Bronchial epithelial cell (primary cell): ENCODE measurements around the gene MTMR12. TPM values are rescaled to one million over a fixed set of nuclear protein-coding genes. Genes with fewer than 3 reads are reported as not detected.

ENCODE experiments used
- DNase-seq: peaks from one replicate; pipeline ENCODE4 v3.0.0-alpha.2; 2010; ENCODE audit warnings: low read depth
- FAIRE-seq: peaks from 2 replicates; lab custom pipeline; 2011; peaks lifted over from hg19 to GRCh38; lab: Jason Lieb, UNC
- H3K27me3 ChIP-seq: 2 replicates; pipeline ENCODE4 v1.5.1; 2011; ENCODE audit warnings: low read length; ENCODE audit not compliant: control insufficient read depth, insufficient read depth
- H3K36me3 ChIP-seq: 2 replicates; pipeline ENCODE4 v1.5.1; 2011; ENCODE audit warnings: low read length; ENCODE audit not compliant: control insufficient read depth, insufficient read depth
- H3K4me3 ChIP-seq: 2 replicates; pipeline ENCODE4 v1.5.1; 2011; ENCODE audit warnings: mild to moderate bottlenecking, low read depth, low read length, control low read depth
- total RNA-seq: library from RNA; depleted of rRNA; stranded (reverse); fragments of >200 nt; gene quantifications from 2 replicates; pipeline ENCODE4 v1.2.1, GENCODE V29; 2014
- TF ChIP-seq, protein P1 (sequence below): IDR thresholded peaks from 2 replicates; pipeline ENCODE4 v1.5.1; 2011; ENCODE audit warnings: mild to moderate bottlenecking, moderate library complexity, low read length, control low read depth, inconsistent platforms; ENCODE audit not compliant: insufficient read depth, severe bottlenecking

MTMR12 gene
- total RNA-seq, 1 donor from 2014 or later = 15.8 TPM

DNA sequence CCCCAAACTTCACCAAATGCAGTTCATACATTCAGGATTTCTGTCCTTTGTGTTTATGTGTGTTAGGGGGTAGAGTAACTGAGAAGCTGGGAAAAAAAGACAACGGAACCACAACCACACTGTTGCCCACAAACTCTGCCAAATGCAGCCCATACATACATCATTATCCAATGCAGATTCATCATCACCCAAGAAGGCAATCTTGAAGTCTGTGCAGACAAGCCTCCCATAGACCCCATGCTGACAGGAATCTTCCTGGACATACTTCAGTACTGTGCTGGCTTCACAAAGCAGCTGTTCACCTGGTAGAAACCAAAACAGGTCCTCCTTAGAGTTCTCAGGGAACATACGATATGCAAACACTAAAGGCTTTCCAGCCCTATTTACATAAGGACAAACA is 38.9 kb downstream of the MTMR12 start:
- no peak overlapping the region for H3K4me3 ChIP-seq
- FAIRE-seq (no peak), DNase-seq (no peak)
- TF ChIP-seq, protein P1, sequence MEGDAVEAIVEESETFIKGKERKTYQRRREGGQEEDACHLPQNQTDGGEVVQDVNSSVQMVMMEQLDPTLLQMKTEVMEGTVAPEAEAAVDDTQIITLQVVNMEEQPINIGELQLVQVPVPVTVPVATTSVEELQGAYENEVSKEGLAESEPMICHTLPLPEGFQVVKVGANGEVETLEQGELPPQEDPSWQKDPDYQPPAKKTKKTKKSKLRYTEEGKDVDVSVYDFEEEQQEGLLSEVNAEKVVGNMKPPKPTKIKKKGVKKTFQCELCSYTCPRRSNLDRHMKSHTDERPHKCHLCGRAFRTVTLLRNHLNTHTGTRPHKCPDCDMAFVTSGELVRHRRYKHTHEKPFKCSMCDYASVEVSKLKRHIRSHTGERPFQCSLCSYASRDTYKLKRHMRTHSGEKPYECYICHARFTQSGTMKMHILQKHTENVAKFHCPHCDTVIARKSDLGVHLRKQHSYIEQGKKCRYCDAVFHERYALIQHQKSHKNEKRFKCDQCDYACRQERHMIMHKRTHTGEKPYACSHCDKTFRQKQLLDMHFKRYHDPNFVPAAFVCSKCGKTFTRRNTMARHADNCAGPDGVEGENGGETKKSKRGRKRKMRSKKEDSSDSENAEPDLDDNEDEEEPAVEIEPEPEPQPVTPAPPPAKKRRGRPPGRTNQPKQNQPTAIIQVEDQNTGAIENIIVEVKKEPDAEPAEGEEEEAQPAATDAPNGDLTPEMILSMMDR = no peak
- peaks cover 11% of the 10 kb centered on the region for H3K36me3 ChIP-seq
- H3K27me3 ChIP-seq = no peaks in the 10 kb centered on the region

DNA sequence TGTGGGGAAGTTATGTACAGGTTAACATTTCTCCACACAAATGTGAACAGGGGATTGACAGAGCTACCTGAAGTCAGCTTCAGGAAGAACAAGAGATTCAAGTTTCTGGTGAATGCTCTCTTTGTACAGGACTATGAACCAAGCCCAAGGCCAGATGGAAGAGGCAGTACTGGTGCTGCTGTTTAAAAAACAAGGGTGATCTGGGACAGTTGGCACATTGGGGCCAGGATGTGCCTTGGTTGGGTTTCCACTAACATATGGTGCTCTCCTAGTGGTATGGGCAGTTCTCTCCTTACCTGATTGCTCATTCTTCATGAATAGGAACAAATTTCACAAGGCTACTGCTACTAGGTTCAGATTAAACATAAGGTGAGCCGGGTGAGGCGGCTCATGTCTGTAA is 40.0 kb downstream of the MTMR12 start:
- TF ChIP-seq, protein P1 = no peak
- peaks cover 11% of the 10 kb centered on the region for H3K36me3 ChIP-seq
- H3K4me3 ChIP-seq = no peak overlapping the region
- no peak for DNase-seq
- H3K27me3 ChIP-seq = no peaks in the 10 kb centered on the region
- FAIRE-seq = no peak

DNA sequence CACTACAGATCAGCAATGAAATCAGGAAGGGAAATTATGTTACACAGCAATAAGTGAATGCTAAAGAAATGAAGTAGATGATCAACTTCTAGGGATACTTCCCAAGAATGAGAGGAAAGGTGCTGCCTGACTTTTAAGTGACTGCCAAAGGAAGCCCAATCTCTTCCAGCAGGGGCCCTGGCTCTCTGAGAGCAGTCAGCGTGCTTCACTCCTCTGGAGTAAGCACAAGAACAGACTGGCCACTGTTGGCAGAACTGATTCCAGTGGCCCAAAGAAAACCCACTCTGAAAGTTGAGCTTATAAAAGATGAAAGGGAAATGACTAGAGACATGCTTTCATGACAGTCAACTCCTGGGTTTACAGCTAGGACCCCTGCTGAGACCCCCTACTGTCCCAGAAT is 41.8 kb downstream of the MTMR12 start:
- H3K4me3 ChIP-seq = no peak overlapping the region
- DNase-seq (no peak), FAIRE-seq (no peak)
- H3K36me3 ChIP-seq = peaks cover 11% of the 10 kb centered on the region
- TF ChIP-seq, protein P1 = no peak
- H3K27me3 ChIP-seq = no peaks in the 10 kb centered on the region

DNA sequence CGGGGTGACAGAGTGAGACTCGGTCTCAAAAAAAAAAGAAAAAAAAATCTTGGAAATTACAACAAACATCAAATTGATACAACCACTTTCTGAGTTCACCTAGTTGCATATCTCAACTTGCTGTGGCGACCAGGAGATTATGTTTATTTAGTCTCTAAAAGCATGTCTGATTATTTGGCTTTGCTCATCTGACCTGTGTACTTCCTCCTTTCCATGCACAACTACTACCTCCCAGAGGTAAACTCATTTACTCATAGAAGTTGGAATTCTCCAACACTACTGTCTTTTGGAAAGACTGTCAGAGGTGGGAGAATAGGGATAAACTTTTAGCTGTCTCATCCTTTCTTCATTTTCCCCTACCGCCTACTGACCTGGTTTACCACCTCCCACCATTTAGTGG is 42.6 kb downstream of the MTMR12 start:
- Histone ChIP-seq H3K27me3 (no peaks in the 10 kb centered on the region), H3K4me3 (no peak overlapping the region), H3K36me3 (peaks cover 11% of the 10 kb centered on the region)
- FAIRE-seq (no peak), DNase-seq (no peak)
- TF ChIP-seq, protein P1 = no peak

DNA sequence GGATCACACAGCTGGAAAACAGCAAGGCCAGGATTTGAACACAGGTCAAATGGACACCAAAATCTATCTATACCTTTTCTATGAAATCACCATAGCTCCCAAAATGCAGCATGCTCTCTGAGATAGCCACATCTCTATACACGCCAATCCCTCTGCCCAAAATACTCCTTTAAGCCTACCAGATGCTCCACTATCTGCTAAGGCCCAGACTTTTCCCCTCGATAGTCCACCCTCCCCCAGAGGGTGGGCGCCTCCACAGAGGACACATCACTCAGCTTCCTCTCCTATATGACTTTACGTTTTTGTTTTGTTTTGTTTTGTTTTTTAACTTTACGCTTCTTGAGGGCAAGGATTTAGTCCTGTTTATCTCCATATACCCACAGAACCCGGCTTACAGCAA is 46.8 kb downstream of the MTMR12 start:
- DNase-seq (no peak), FAIRE-seq (no peak)
- TF ChIP-seq, protein P1 = no peak
- Histone ChIP-seq H3K36me3 (peaks cover 4% of the 10 kb centered on the region), H3K27me3 (no peaks in the 10 kb centered on the region), H3K4me3 (no peak overlapping the region)

DNA sequence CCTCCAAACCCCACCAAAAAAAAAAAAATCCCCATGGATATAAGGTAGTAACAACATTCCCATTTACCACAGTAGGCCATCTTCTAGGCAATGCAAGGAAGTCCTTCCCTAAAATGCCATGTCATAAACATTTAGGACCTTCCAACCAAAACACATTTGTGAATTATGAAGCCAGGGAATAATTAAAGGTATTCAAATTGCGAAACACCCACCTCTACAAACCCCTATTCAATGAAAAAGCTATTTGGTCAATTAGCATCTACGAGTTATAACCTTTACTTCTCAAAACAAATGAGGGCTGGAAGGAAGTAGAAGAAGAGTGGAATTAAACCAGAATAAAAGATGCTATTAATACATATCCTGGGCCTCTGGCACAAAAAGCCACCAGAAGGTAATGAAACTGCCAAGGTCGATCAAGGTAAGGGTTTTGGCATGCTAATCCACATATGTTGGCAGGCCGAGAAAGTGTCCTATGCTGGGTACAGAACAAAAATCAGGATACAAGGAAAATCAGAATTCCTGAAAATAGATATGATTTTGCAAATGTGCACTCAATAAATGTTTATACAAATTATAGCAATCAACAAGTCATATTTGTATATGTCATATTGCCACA is 47.7 kb downstream of the MTMR12 start:
- DNase-seq = no peak
- Histone ChIP-seq H3K27me3 (no peaks in the 10 kb centered on the region), H3K36me3 (peaks cover 8% of the 10 kb centered on the region), H3K4me3 (no peak overlapping the region)
- FAIRE-seq = no peak
- TF ChIP-seq, protein P1 = no peak
